Vagina (tissue), 2 donors: ENCODE measurements around the gene HBG1. TPM values are rescaled to one million over a fixed set of nuclear protein-coding genes. Genes with fewer than 3 reads are reported as not detected.

Experiments used
- DNase-seq, 2 donors: peaks; one replicate each; pipeline ENCODE4 v3.0.0-alpha.2; 2017; ENCODE audit errors: extremely low spot score in 2 of 2
- H3K27ac ChIP-seq: fragments of 200-600 bp; sonication (generic); one replicate; pipeline ENCODE4 v1.5.1; 2019
- H3K27me3 ChIP-seq: fragments of 200-600 bp; sonication (generic); one replicate; pipeline ENCODE4 v1.5.1; 2019
- H3K36me3 ChIP-seq, 2 donors: fragments of 200-600 bp; sonication (generic); one replicate each; pipeline ENCODE4 v1.5.1; 2017 to 2019
- H3K4me1 ChIP-seq: fragments of 200-600 bp; sonication (generic); one replicate; pipeline ENCODE4 v1.5.1; 2019
- H3K4me3 ChIP-seq, 2 donors: fragments of 200-600 bp; sonication (generic); 1 replicate in 1 of 2; 2 replicates in 1 of 2; pipeline ENCODE4 v1.5.1; 2016 to 2019
- H3K9me3 ChIP-seq: fragments of 200-600 bp; sonication (generic); one replicate; pipeline ENCODE4 v1.5.1; 2019
- POLR2A ChIP-seq, 2 donors: fragments of 450-650 bp; IDR thresholded peaks; one replicate each; pipeline ENCODE4 v1.6.1; 2017; ENCODE audit warnings: antibody characterized with exemption in 2 of 2, mild to moderate bottlenecking in 2 of 2, moderate library complexity in 2 of 2
- POLR2AphosphoS5 ChIP-seq, 2 donors: sonication (generic); formaldehyde crosslinking; IDR thresholded peaks; one replicate each; pipeline ENCODE4 v1.9.0; 2017; ENCODE audit warnings: antibody characterized with exemption in 2 of 2, mild to moderate bottlenecking in 2 of 2, low read depth in 1 of 2; ENCODE audit not compliant: insufficient read depth in 1 of 2
- intact Hi-C: fragments of 100-400 bp; cut with DNase I; formaldehyde crosslinking; loops from one replicate; pipeline ENCODE4 v1.15.1; 2023
- total RNA-seq: library from RNA; depleted of rRNA; stranded (reverse); fragments of >200 nt; gene quantifications from one replicate; pipeline ENCODE4 v1.2.3, GENCODE V29; 2016
- TF ChIP-seq, protein P1 (sequence below), 3 experiments: fragments of 450-650 bp in 2 of 3; fragments of 200-600 bp in 1 of 3; sonication (generic) in 1 of 3; IDR thresholded peaks; one replicate each; pipeline ENCODE4 v1.5.1; 2017 to 2019; ENCODE audit warnings: antibody characterized with exemption in 3 of 3, mild to moderate bottlenecking in 2 of 3, moderate library complexity in 2 of 3

The HBG1 gene
- total RNA-seq, 1 donor from 2014 or later = not detected

DNA sequence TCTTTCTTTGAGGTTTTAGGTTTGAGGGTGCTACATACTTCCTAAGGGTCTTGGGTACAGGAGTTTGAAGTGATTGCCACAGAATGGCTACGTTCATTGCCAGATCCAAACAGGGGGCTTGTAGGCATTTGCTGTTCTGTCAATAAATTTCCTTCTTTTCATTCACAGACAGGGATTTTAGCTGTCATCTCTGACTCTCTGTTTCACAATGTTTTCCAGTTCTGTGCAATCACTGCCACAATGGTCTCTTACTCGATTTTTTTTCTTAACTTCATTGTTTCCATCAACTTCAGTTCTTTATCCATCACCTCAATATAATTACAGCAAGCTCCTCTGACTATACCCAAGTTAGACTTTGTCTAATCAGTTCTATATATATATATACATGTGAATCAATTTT, 9.2 kb downstream of the HBG1 start:
- Histone ChIP-seq H3K4me3 (no peak overlapping the region), H3K9me3 (no peaks in the 10 kb centered on the region), H3K27me3 (no peaks in the 10 kb centered on the region), H3K27ac (no peak overlapping the region), H3K36me3 (no peaks in the 10 kb centered on the region), H3K4me1 (no peaks in the 10 kb centered on the region)
- intact Hi-C loops = no loop called here
- DNase-seq = no peak
- TF ChIP-seq POLR2AphosphoS5 (IDR thresholded peaks at IDR 0.05; ENCODE audit: insufficient read depth in 1 of 2, low read depth in 1 of 2) (no peak), POLR2A (IDR thresholded peaks at IDR 0.05) (no peak)
- TF ChIP-seq, protein P1, sequence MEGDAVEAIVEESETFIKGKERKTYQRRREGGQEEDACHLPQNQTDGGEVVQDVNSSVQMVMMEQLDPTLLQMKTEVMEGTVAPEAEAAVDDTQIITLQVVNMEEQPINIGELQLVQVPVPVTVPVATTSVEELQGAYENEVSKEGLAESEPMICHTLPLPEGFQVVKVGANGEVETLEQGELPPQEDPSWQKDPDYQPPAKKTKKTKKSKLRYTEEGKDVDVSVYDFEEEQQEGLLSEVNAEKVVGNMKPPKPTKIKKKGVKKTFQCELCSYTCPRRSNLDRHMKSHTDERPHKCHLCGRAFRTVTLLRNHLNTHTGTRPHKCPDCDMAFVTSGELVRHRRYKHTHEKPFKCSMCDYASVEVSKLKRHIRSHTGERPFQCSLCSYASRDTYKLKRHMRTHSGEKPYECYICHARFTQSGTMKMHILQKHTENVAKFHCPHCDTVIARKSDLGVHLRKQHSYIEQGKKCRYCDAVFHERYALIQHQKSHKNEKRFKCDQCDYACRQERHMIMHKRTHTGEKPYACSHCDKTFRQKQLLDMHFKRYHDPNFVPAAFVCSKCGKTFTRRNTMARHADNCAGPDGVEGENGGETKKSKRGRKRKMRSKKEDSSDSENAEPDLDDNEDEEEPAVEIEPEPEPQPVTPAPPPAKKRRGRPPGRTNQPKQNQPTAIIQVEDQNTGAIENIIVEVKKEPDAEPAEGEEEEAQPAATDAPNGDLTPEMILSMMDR (IDR thresholded peaks at IDR 0.05) = no peak

DNA sequence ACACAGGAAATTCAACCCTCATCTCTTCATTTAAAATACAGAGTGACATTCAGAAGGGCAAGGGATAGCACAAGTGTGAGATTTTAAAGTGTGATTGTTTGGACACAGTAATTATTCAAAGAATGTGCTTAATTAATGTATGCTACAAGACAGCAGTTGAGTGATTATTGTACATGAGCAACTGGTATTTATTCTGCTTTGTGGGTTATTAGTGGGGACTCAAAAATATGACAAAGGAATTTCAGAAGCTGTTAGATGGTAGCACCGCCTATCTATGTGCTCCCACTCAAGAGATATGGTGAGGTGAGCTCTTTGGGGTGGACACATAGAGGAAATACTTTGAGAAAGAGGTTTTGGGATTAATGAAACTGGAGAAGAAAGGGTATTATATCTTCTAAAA, 9.6 kb downstream of the HBG1 start:
- no peak overlapping the region for H3K4me3 ChIP-seq
- no peak overlapping the region for H3K27ac ChIP-seq
- H3K4me1 ChIP-seq = no peaks in the 10 kb centered on the region
- no peaks in the 10 kb centered on the region for H3K36me3 ChIP-seq
- H3K9me3 ChIP-seq = no peaks in the 10 kb centered on the region
- no peaks in the 10 kb centered on the region for H3K27me3 ChIP-seq
- intact Hi-C loops = no loop called here
- TF ChIP-seq POLR2AphosphoS5 (IDR thresholded peaks at IDR 0.05; ENCODE audit: insufficient read depth in 1 of 2, low read depth in 1 of 2) (no peak), POLR2A (IDR thresholded peaks at IDR 0.05) (no peak)
- TF ChIP-seq, protein P1 (IDR thresholded peaks at IDR 0.05) = no peak
- DNase-seq = no peak

DNA sequence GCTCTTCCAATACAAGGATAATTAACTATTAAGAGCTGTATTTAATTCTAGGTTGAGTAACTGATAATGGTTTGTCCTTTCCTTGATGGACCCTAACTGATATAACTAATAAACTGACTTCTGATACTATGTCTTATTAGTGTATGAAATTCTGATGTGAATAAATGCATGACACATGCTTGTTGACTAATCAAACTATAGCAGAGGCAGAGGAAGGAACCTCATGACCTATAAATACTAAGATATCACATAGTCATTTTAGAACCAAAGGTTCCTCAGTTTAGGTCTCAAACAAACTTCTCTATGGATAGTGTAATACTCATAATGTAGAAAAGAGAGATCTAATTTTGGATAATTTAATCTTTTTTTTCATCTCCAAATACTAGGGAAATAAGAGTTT, 10.6 kb downstream of the HBG1 start:
- Histone ChIP-seq H3K4me3 (no peak overlapping the region), H3K4me1 (no peaks in the 10 kb centered on the region), H3K27ac (no peak overlapping the region), H3K9me3 (no peaks in the 10 kb centered on the region), H3K27me3 (no peaks in the 10 kb centered on the region), H3K36me3 (no peaks in the 10 kb centered on the region)
- intact Hi-C loops = no loop called here
- no peak for DNase-seq
- TF ChIP-seq POLR2A (IDR thresholded peaks at IDR 0.05) = no peak
- no peak for TF ChIP-seq POLR2AphosphoS5 (IDR thresholded peaks at IDR 0.05; ENCODE audit: insufficient read depth in 1 of 2, low read depth in 1 of 2)
- TF ChIP-seq, protein P1 (IDR thresholded peaks at IDR 0.05) = no peak

DNA sequence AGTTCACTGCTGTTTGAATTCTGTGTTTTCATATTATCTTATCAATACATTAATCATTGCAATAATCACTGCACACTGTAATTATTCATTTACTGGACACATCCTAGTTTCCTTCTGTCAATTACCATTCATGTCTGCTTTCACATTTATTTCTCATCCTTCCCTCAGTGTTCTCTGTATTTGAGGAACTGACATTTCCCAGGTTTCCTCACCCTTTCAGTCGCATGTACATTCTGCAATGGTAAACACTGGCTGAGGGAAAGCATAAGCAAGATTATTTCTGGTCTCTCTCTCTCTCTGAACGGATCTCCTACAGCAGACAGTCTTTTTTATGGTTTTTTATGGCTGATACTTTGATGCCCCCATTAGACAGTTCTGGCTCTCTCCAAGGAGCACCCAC, 11.2 kb downstream of the HBG1 start:
- no peaks in the 10 kb centered on the region for H3K4me1 ChIP-seq
- H3K4me3 ChIP-seq = no peak overlapping the region
- no peak for TF ChIP-seq POLR2AphosphoS5 (IDR thresholded peaks at IDR 0.05; ENCODE audit: insufficient read depth in 1 of 2, low read depth in 1 of 2)
- TF ChIP-seq POLR2A (IDR thresholded peaks at IDR 0.05) = no peak
- TF ChIP-seq, protein P1 (IDR thresholded peaks at IDR 0.05) = no peak
- no peaks in the 10 kb centered on the region for H3K27me3 ChIP-seq
- no peaks in the 10 kb centered on the region for H3K36me3 ChIP-seq
- DNase-seq = no peak
- no peak overlapping the region for H3K27ac ChIP-seq
- no peaks in the 10 kb centered on the region for H3K9me3 ChIP-seq
- intact Hi-C loops = no loop called here

DNA sequence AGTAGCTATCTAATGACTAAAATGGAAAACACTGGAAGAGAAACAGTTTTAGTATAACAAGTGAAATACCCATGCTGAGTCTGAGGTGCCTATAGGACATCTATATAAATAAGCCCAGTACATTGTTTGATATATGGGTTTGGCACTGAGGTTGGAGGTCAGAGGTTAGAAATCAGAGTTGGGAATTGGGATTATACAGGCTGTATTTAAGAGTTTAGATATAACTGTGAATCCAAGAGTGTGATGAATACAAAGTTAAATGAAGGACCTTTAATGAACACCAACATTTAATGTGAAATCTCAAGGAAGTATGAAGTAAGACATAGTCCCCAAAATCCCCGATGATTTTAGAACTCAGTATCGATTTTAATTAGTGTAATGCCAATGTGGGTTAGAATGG, 12.2 kb downstream of the HBG1 start:
- Histone ChIP-seq H3K9me3 (no peaks in the 10 kb centered on the region), H3K27me3 (no peaks in the 10 kb centered on the region), H3K4me1 (no peaks in the 10 kb centered on the region), H3K36me3 (no peaks in the 10 kb centered on the region), H3K27ac (no peak overlapping the region), H3K4me3 (no peak overlapping the region)
- no peak for TF ChIP-seq POLR2AphosphoS5 (IDR thresholded peaks at IDR 0.05; ENCODE audit: insufficient read depth in 1 of 2, low read depth in 1 of 2)
- TF ChIP-seq, protein P1 (IDR thresholded peaks at IDR 0.05) = no peak
- TF ChIP-seq POLR2A (IDR thresholded peaks at IDR 0.05) = no peak
- DNase-seq = no peak
- intact Hi-C loops = no loop called here
